ENCODE data around the gene SLC4A2. TPM values are rescaled to one million over a fixed set of nuclear protein-coding genes. Genes with fewer than 3 reads are reported as not detected.

Gene SLC4A2
- total RNA-seq, 1 experiment from 2014 or later, result 249 TPM

DNA sequence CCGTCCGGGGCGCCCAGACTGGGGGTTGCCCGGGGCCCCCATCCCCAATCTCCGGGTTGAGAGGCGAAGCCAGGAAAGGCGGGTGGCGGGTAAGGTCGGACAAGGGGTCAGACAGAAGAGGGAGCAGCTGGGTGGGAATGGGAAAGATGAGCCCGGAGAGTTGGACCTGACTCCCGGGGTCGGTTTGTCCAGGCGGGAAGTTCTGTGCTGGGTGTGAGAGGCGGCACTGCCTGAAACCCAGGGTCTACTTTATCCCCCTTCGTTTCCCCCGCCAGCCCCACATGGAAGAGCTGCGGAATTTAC, 675 bp downstream of the SLC4A2 start:
- ChIA-PET CTCF (interaction anchor here (1.7 kb wide), 1 partner anchor 32 kb away, joined by 7 read pairs; the partner anchor contains the start of gene ABCB8), POLR2A (no interaction called here)

DNA sequence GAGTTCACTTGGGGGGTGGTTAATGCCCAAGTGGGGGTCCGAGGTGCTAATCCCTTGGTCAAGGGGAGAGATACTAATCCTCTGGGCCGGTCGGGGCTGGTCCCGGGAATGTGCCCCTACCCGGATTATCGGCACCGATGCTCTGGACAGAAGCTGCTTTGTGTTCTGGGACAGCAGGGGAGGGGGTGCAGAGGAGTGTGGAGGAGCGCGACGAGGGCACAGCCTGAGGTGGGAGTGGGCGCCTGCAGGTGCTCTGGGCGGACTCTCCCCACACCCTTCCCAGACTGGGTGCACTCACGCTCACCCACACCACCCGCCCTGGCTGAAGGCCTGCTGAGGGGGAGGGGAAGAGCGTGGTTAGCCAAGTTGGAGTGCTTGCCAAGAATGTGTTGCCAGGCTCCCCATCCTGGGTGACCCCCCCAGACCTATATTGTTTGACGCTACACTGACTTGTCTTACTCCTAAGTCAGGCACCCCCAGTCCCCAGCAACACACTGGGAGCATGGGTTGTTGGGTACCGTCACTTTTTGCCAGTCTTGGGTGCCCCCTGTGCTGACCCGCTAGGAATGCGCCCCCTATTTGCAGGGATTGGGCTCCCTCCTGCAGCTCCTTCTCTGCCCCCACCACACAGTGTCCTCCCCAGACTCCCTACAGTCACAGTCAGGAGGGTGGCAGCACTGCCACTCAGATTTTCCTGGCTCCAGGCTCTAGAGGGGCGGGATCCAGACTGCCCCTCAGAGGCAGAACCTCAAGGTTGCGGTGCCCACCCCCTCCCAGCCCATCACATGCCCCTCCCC, 1.2 kb downstream of the SLC4A2 start:
- Histone ChIP-seq H3K4me3 (ENCODE audit: low read depth, low read length) (peak overlapping the region; percentile 59), H3K36me3 (ENCODE audit: control insufficient read depth, insufficient read depth, low read length) (peaks cover 3% of the 10 kb centered on the region), H3K9me3 (no peaks in the 10 kb centered on the region), H3K4me1 (peaks cover 30% of the 10 kb centered on the region), H3K27me3 (replicated peaks; ENCODE audit: control insufficient read depth, insufficient read depth, low read length) (no peaks in the 10 kb centered on the region)
- DNase-seq, result no peak
- no peaks in the 10 kb centered on the region for H3K27me3 Mint-ChIP-seq (ENCODE audit: insufficient read depth, unreplicated experiment)
- intact Hi-C loops (cut with micrococcal nuclease; ENCODE audit: unreplicated experiment), result no loop called here
- H3K27ac Mint-ChIP-seq (ENCODE audit: unreplicated experiment), result peak overlapping the region; percentile 94
- TF ChIP-seq, protein P1, sequence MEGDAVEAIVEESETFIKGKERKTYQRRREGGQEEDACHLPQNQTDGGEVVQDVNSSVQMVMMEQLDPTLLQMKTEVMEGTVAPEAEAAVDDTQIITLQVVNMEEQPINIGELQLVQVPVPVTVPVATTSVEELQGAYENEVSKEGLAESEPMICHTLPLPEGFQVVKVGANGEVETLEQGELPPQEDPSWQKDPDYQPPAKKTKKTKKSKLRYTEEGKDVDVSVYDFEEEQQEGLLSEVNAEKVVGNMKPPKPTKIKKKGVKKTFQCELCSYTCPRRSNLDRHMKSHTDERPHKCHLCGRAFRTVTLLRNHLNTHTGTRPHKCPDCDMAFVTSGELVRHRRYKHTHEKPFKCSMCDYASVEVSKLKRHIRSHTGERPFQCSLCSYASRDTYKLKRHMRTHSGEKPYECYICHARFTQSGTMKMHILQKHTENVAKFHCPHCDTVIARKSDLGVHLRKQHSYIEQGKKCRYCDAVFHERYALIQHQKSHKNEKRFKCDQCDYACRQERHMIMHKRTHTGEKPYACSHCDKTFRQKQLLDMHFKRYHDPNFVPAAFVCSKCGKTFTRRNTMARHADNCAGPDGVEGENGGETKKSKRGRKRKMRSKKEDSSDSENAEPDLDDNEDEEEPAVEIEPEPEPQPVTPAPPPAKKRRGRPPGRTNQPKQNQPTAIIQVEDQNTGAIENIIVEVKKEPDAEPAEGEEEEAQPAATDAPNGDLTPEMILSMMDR (IDR thresholded peaks at IDR 0.05; ENCODE audit: insufficient read depth in 1 of 2, low read depth in 1 of 2, low read length in 1 of 2, severe bottlenecking in 1 of 2, unreplicated experiment in 1 of 2), result no peak
- no peaks in the 10 kb centered on the region for H3K9me3 Mint-ChIP-seq (ENCODE audit: unreplicated experiment)
- BruUV-seq (replicated peaks), result no TSS peak
- ChIA-PET POLR2A (interaction anchor here (0.5 kb wide), 1 partner anchor 55 kb away, joined by 3 read pairs; no protein-coding TSS in a partner anchor), CTCF (interaction anchor here (0.6 to 1.7 kb wide), 3 partner anchors 32 to 179 kb away, joined by 4 to 7 read pairs (median 5); partner anchors contain the start of gene ABCB8)
- H3K4me3 Mint-ChIP-seq (ENCODE audit: unreplicated experiment), result peak overlapping the region; percentile 95
- H3K36me3 Mint-ChIP-seq (ENCODE audit: insufficient read depth, unreplicated experiment), result peaks cover 47% of the 10 kb centered on the region
- peaks cover 25% of the 10 kb centered on the region for H3K4me1 Mint-ChIP-seq (ENCODE audit: low read depth, unreplicated experiment)

More for the DNA sequence above, 675 bp downstream of the SLC4A2 start:
- Mint-ChIP-seq H3K4me1 (ENCODE audit: low read depth, unreplicated experiment) (peaks cover 25% of the 10 kb centered on the region), H3K9me3 (ENCODE audit: unreplicated experiment) (no peaks in the 10 kb centered on the region), H3K27me3 (ENCODE audit: insufficient read depth, unreplicated experiment) (no peaks in the 10 kb centered on the region), H3K4me3 (ENCODE audit: unreplicated experiment) (peak overlapping the region; percentile 95), H3K27ac (ENCODE audit: unreplicated experiment) (peak overlapping the region; percentile 94), H3K36me3 (ENCODE audit: insufficient read depth, unreplicated experiment) (peaks cover 41% of the 10 kb centered on the region)
- H3K4me1 ChIP-seq, result peaks cover 30% of the 10 kb centered on the region
- TF ChIP-seq, protein P1 (IDR thresholded peaks at IDR 0.05; ENCODE audit: insufficient read depth in 1 of 2, low read depth in 1 of 2, low read length in 1 of 2, severe bottlenecking in 1 of 2, unreplicated experiment in 1 of 2), result no peak
- H3K27me3 ChIP-seq (replicated peaks; ENCODE audit: control insufficient read depth, insufficient read depth, low read length), result no peaks in the 10 kb centered on the region
- no peaks in the 10 kb centered on the region for H3K9me3 ChIP-seq
- BruUV-seq (replicated peaks), result no TSS peak
- intact Hi-C loops (cut with micrococcal nuclease; ENCODE audit: unreplicated experiment), result no loop called here
- DNase-seq, result no peak
- peaks cover 3% of the 10 kb centered on the region for H3K36me3 ChIP-seq (ENCODE audit: control insufficient read depth, insufficient read depth, low read length)
- peak overlapping the region; percentile 59 for H3K4me3 ChIP-seq (ENCODE audit: low read depth, low read length)

DNA sequence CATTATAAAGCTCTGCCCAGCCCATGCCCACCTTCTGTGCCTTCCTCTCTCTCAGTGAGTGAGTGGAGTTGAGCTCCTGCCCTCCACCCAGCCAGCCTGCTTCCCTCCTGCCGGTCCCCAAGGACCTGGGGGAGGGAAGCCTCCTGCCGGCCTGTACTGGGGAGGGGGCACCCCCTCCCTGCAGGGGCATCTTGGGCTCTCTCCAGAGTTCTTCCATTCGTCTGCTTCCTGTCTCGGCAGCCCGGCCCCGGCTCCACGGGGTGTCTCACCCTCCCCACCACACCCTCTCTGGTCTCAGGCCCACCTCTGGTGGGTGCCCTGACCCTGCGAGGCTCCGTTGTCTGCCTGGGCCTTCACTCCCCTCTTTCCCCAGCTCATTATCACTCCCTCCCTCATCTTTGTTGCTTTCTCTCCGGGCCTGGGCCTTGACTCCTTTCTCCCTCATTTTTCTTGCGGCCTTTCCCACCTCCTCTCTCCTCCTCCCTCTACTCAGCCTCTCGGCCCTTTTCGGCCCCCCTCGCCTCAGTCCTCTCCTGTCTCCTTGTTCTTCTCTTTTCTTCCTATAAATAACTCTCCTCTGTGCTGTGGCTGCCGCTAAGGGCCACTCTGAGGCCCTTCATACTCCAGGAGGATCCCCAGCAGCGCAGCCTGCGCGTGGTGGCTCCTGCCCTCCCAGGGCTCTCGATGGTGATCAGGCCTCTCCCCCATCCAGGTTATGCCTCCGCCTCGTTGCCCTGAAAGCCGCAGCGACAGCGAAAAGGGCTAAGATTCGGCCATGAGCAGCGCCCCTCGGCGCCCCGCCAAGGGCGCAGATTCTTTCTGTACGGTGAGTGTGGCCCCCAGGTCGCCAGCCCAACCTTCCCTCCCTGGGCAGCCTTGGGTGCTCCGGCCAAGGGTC, 2.1 kb downstream of the SLC4A2 start:
- intact Hi-C loops (cut with micrococcal nuclease; ENCODE audit: unreplicated experiment), result loop anchor here (1.0 kb wide), 3 partner anchors 19 to 52 kb away; partner anchors contain the start of genes ABCB8 and FASTK
- H3K36me3 ChIP-seq (ENCODE audit: control insufficient read depth, insufficient read depth, low read length), result peaks cover 5% of the 10 kb centered on the region
- H3K4me1 ChIP-seq, result peaks cover 30% of the 10 kb centered on the region
- CTCF ChIA-PET, result interaction anchor here (0.6 to 2.0 kb wide), 11 partner anchors 17 to 1553 kb away, joined by 3 to 21 read pairs (median 5); partner anchors contain the start of genes ABCB8 and FASTK
- no peaks in the 10 kb centered on the region for H3K9me3 ChIP-seq
- no peaks in the 10 kb centered on the region for H3K27me3 ChIP-seq (replicated peaks; ENCODE audit: control insufficient read depth, insufficient read depth, low read length)
- H3K27me3 Mint-ChIP-seq (ENCODE audit: insufficient read depth, unreplicated experiment), result no peaks in the 10 kb centered on the region
- peak overlapping the region; percentile 95 for H3K4me3 Mint-ChIP-seq (ENCODE audit: unreplicated experiment)
- peak overlapping the region; percentile 51 for H3K27ac Mint-ChIP-seq (ENCODE audit: unreplicated experiment)
- peaks cover 25% of the 10 kb centered on the region for H3K4me1 Mint-ChIP-seq (ENCODE audit: low read depth, unreplicated experiment)
- no peak for DNase-seq
- BruUV-seq (replicated peaks), result no TSS peak
- POLR2A ChIA-PET, result interaction anchor here (0.5 to 2.1 kb wide), 6 partner anchors 15 to 44 kb away, joined by 3 to 25 read pairs (median 14); partner anchors contain the start of genes ABCB8, FASTK and TMUB1
- no peaks in the 10 kb centered on the region for H3K9me3 Mint-ChIP-seq (ENCODE audit: unreplicated experiment)
- H3K36me3 Mint-ChIP-seq (ENCODE audit: insufficient read depth, unreplicated experiment), result peaks cover 52% of the 10 kb centered on the region
- H3K4me3 ChIP-seq (ENCODE audit: low read depth, low read length), result peak overlapping the region; percentile 0; the same call in 1 of the 2 replicates
- TF ChIP-seq, protein P1 (IDR thresholded peaks at IDR 0.05; ENCODE audit: insufficient read depth in 1 of 2, low read depth in 1 of 2, low read length in 1 of 2, severe bottlenecking in 1 of 2, unreplicated experiment in 1 of 2), result no peak

Data from Caco-2 (cell line).